ENCODE data around the gene MAPK8.

The MAPK8 gene

DNA sequence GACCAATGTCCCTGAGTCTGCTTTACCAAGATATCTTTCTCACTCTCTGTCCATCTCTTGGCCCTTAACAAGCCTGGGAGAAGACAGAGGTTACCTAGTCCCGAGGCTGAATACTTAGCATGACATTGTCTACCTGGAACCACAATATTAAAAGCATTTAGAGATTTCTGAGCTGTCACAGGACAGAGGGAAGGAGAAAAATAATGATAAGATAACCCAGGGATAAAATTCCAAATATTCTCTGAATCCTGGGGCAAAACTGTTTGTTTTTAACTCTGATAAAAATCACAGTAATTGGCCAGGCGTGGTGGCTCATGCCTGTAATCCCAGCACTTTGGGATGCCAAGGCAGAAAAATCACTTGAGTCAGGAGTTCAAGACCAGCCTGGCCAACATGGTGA is 12.0 kb upstream of the MAPK8 start:
- no peak for DNase-seq

GRCh38 chr10:48296576-48297098 is 9.8 kb upstream of the MAPK8 start:
- DNase-seq, result no peak

- DNase-seq, result no peak
These were observed 7.4 kb upstream of the MAPK8 start for GRCh38 chr10:48299066-48299465.

- DNase-seq, result no peak
These were observed 6.8 kb upstream of the MAPK8 start for GRCh38 chr10:48299692-48300091.

GRCh38 chr10:48300556-48300955 is 5.9 kb upstream of the MAPK8 start:
- no peak for DNase-seq

- DNase-seq, result no peak
These were observed 3.7 kb upstream of the MAPK8 start for GRCh38 chr10:48302515-48303476.

- DNase-seq, result no peak
These were observed 592 bp upstream of the MAPK8 start for GRCh38 chr10:48305905-48306264.

DNA sequence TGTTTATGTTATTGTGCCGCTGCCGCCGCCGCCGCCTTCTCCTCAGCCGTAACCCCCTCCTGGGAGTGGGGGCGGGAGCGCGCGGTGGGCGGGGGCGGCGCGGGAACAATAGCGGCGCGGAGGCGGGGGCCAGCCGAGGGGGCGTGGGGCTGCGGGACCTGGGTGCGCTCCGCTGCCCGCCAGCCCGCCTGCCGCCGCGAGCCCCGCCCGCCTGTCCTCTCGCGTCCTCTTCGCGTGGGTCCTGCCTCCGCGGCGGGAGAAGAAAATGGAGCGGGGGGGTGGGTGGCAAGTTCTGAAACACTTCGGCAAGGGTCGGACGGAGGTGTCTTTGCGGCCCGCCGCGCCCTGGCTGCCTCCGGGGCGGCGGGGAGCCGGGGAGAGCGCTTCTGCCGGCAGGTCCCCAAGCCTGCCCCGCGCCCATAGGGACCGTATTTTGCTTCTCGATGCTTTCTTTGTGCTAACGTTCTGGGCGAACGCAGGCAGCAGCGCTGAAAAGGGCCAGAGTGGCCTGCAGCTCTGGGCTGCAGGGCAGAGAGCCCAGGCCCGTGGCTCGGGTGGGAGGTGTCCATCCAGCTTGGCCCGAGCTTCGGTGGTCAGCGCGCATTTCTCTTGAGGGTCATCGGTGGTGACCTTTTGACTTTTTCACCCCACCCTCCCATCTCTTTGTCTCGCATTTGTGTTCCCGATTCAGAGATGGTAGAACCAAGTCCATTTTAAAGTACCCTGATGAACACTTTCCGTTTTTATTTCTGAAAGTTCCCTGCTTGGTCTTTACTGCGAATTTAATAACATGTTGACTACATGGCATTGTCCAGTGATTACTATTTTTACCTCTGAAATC is 613 bp downstream of the MAPK8 start:
- peak; percentile 44 for DNase-seq

DNA sequence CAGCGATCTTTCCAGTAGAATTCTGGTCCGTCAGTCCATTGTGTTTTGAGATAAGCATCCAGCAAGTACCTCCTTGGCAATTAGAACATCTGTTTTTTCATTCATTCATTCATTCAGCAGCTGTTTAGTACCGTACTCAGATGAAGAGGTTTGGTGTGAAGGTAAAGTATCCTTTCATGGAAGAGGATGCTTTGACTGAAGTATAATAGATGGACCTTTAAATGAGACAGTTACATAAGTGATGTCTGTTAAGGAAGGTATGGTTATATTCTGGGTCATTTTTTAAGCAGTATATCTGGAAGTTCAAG is 1.2 kb downstream of the MAPK8 start:
- DNase-seq, result no peak

DNA sequence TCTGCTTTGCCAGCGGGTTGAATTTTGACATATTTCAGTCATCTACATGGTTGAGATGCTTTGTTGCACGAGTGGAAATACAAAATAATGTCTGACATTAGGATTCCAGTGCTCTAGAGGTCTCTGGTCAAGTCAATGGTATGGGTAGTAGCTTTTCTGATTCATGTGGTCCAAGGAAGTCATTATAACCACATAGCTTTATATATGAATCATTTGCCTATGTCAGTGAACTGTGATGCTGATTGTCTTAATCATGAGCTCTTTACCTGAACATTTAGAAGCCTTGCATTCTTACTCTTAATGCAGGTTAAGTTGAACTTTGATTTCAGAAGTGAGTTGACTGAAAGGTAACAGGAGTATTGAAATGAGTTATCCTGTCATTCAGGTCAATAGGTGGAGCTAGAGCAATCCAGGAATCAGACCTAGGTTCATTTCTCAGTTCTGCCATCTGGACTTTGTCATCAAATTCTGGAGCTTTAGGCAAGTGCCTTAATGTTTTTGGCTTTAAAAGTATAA is 3.3 kb downstream of the MAPK8 start:
- no peak for DNase-seq

- no peak for DNase-seq
These were observed 7.6 kb downstream of the MAPK8 start for GRCh38 chr10:48314107-48314506.

- DNase-seq, result no peak
These were observed 9.8 kb downstream of the MAPK8 start for GRCh38 chr10:48316236-48316635.

- no peak for DNase-seq
These were observed 11.0 kb downstream of the MAPK8 start for GRCh38 chr10:48317321-48317990.

DNA sequence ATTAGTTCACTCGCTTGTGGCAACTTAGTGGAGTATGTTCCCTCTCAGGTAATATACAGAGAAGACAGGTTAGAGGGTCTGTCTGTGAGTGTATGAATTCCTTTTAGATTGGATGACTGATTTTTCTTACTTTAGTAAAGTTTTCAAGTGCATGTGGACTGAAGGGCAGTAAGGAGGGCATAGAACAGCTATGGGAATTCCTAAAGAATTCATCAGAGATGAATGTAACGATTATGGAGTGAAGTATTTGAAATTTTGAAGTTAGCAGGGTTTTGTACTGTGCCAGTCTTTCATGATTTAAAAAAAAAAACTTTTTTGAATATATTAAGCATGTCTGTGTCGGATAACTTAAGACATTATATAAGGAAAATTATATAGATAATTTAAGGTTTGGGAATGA is 15.5 kb downstream of the MAPK8 start:
- no peak for DNase-seq

DNA sequence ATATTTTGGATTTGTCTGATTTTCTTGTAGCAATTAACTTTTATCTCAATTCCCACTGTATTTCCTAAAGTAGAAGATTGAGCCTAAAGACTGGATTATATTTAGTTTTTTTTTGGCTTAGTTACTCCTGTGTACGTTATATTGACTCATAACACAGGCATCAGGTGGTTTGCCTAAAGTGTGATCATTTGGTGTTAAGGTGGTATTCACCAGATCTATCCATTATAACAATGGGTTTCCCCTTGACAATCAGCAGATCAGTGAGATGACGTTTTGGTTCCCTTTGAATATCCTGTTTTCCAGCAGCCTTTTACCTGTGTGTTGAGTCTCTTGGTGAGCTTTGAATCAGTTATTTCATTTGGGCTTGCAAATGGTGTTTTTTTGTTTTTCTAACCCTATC is 18.1 kb downstream of the MAPK8 start:
- DNase-seq, result no peak

DNA sequence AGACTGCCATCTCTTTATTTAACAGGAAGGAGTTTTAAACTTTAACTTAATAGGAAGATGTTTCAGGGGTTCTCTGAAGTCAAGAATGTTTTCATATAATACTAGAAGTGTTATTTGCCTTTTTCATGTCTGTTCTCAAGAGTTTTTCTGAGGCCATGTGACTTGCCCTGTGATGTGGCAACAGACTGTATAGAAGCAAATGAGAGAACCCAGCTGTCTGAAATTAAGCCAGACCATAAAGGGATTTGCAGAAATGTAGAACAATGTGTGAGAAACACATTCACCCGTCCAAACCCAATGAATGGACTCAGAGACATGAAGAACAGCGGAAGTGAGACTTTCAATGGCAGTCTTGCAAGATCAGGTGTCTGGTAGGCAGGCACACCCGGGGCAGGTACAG is 23.8 kb downstream of the MAPK8 start:
- DNase-seq, result peak; percentile 7

- no peak for DNase-seq
These were observed 25.0 kb downstream of the MAPK8 start for GRCh38 chr10:48331436-48331835.

GRCh38 chr10:48332166-48332870 is 25.8 kb downstream of the MAPK8 start:
- peak; percentile 22 for DNase-seq

GRCh38 chr10:48332871-48333216 is 26.4 kb downstream of the MAPK8 start:
- no peak for DNase-seq

GRCh38 chr10:48333856-48334255 is 27.4 kb downstream of the MAPK8 start:
- no peak for DNase-seq

GRCh38 chr10:48335788-48336187 is 29.3 kb downstream of the MAPK8 start:
- DNase-seq, result no peak

DNA sequence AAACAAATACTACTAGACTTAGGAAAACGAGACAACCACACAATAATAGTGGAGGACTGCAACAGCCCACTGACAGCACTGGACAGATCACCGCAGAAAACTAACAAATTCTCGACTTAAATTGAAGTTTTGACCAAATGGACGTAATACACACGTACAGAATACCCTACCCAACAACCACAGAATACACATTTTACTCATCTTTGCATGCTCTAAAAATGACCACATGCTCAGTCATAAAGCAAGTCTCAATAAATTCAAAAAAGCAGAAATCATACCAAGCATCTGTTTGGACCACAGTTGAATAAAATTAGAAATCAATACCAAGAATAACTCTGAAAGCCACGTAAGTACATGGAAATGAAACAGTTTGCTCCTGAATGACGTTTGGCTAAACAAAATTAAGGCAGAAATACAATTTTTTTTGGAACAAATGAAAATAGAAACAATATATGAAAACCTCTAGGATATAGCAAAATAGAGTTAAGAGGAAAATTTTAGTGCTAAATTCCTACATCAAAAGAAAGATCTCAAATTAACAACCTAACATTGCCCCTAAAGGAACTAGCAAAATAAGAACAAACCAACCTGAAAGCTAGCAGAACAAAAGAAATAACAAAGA is 30.6 kb downstream of the MAPK8 start:
- no peak for DNase-seq
